Measurements from ENCODE around the gene PPP2R5C.

Gene PPP2R5C

DNA sequence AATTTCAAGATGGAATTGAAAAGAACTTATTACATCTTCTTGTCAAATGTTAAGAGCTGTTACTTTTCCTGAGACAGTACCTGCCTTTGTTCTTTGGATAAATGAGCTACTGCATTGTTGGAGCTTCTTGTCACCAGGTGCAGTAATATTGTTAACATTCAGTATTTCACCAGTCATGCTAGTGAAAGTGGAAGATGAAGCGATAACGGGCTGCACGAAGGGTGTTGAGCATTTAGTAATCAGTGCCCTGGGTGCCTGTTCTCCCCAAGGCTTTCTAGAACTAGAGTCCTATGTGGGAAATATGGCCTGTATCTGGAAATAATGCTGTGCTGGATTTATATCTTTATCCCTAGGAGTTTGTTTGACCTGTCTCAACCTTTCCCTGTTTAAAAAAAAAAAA lies 83.2 kb downstream of the PPP2R5C start:
- no peak for DNase-seq

DNA sequence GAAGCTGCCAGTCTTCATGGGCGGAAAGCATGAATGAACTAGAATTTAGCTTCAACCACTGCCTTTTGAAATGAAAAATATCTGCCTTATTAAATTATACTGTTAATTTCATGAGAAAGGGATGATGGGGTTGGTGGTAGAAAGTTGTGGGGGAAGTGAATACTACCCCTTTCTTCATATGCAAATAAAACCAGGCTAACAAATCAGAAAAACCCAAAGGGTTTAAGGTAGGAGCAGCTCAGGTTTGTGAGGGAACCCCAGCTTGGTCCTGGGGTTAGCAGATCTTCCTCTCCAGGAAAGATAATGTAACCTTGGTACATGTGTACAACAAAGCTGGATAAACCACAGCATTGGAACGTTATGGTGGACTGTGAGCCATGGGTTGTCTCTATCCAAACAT lies 84.0 kb downstream of the PPP2R5C start:
- no peak for DNase-seq

GRCh38 chr14:101845896-101846295 lies 84.4 kb downstream of the PPP2R5C start:
- DNase-seq: no peak

GRCh38 chr14:101849125-101849524 lies 87.6 kb downstream of the PPP2R5C start:
- no peak for DNase-seq

- DNase-seq: no peak
These were observed 88.1 kb downstream of the PPP2R5C start for GRCh38 chr14:101849640-101850039.

DNA sequence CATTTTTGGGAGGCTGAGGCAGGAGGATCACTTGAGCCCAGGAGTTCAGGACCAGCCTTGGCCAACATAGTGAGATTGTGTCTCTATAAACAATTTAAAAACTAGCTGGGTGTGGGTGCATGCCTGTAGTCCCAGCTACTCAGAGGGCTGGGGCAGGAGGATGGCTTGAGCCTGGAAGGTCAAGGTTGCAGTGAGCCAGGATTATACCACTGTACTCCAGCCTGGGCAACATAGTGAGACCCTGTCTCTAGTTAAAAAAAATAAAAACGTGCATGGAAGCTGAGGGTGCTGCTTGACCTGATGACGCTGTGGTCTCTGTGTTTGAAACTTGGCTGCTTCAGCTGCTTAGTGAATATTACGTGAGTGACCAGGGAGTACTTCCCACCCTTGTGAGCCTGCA lies 89.7 kb downstream of the PPP2R5C start:
- no peak for DNase-seq

DNA sequence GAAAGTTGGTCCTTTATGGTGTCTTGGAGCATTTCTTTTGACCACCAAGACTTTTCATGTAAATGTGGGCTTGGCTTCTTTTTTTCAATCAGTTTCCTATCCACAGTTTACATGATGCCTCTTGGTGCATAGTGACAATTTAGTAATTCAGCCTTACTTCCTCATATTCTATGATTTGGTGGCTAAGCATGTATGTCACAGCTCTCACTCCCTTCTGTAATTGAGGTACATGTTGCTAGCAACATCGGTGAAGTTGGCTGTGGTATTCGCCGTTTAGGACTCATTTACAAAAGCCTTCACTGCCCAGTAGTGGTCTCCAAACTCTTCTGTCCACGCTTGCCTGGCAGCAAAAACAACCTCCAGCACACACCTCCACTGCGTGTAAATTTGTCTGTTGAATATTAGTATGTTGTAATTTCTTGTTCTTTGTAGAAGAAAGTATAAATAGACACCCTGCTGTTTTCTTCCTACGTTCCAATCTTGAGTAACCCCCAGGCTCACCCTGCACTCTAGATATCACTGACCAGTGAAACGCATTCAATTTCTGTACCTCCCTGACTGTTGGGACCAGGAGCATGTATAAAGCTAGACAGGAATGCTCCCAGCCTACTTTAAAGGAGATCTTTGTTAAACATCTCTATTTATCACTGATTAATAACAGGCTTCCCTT lies 90.4 kb downstream of the PPP2R5C start:
- peak; percentile 68 for DNase-seq

GRCh38 chr14:101852785-101853184 lies 91.3 kb downstream of the PPP2R5C start:
- DNase-seq: no peak

- DNase-seq: peak; percentile 58
These were observed 92.0 kb downstream of the PPP2R5C start for GRCh38 chr14:101853455-101854018.

DNA sequence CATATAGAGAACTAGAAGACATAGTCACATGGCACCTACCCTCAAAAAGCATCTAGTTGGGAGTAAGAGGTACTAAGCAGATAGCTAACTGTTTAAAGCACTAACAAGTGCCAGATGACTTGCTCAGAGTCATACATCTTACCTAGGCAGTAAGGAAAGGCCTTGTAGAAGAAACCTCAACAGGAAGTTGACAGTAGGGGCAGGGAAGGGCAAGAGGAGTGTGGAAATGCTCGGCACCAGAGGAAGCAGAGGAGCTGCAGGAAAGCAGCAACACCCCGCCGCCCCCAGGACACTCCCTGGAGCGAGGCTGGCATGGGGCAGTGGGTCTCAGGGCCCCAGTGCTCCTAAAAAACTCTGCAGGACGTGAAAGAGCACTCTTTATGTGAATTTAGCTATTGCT lies 92.9 kb downstream of the PPP2R5C start:
- DNase-seq: peak; percentile 63

DNA sequence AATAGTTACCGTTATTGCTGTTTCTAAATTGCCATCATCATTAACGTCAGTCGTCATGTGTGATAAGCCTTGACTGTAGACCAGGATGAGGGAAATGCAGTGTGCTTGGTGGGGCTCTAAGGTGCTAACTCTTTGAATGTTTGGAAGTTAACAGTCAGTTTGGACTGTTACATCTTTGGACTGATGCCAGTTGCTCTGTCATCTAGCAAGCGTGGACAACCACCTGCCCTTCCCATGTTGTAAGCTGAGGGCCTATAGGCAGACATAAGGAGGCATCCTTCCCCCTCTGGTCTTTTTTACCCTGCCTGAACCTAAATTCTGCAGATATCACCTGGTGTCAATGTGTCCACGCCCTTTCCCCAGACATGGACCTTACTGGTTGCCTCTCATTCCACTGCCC lies 94.4 kb downstream of the PPP2R5C start:
- DNase-seq: no peak

- peak; percentile 65 for DNase-seq
These were observed 95.0 kb downstream of the PPP2R5C start for GRCh38 chr14:101856536-101856935.

- no peak for DNase-seq
These were observed 95.7 kb downstream of the PPP2R5C start for GRCh38 chr14:101857226-101857625.

DNA sequence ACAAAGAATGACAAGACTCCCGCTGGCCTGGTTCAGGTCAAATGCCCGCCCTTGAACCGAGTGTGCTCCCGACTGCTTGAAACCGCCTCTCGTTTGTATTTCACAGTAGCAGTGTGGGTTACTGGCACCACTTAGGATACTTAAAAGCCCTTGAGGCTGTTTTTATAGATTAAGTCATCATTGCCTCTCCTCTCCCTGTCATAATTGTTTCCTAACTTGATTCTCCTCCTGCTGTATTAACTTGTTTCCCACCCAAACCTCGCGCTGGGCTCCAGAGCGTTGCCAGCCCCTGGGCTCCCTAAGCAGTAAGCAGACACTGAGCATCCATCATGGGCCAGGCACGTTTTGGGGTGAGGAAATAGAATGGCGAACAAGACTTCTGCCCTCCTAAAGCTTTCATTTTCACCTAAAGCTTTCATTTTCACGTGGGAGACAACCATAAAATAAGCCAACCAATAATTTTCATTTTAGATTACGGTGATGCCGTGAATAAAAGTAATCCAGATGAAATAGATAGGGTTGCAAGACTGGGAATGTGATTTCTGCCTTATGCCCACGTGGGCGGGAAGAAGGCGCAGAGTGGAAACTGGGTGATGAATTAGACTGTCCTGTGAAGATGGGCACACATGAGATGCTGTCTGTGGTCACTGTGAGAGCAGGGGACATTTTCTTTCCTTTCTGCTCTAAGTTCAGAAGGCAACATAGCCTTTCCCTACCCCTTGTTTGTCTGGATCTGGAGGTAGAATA lies 97.5 kb downstream of the PPP2R5C start:
- DNase-seq: no peak

DNA sequence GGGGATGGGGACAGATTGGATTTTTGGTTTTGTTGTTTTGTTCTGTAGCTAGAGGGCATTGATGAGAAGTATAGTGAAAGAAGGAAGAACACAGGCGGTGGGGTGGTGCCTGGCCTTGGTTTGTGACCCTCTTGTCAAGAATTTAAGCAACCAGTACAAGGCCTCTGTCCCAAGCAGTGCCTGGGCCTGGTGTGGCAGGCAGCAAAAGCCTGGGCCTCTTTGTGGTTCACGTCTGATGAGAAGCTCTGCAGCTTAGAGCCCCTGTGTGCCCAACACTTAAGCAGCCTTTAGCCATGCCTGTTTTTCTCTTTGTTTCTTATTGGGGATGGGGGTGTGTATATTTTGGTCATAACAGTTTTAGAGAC lies 98.0 kb downstream of the PPP2R5C start:
- DNase-seq: no peak

DNA sequence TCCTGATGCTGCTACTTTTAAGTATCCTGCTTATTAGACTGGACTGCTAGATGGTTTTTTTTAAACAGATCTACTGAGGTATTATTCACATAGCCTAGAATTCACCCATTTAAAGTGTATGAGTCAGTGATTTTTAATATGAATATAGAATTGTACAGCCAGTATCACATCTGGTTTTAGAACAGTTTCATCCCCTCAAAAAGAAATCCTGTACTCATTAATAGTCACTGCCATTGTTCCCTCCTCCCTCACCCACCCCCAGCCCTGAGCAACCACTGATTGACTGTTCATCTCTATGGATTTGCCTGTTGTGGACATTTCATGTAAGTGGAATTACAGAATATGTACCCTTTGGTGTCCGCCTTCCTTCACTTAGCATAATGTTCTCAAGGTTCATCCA lies 98.4 kb downstream of the PPP2R5C start:
- DNase-seq: no peak

DNA sequence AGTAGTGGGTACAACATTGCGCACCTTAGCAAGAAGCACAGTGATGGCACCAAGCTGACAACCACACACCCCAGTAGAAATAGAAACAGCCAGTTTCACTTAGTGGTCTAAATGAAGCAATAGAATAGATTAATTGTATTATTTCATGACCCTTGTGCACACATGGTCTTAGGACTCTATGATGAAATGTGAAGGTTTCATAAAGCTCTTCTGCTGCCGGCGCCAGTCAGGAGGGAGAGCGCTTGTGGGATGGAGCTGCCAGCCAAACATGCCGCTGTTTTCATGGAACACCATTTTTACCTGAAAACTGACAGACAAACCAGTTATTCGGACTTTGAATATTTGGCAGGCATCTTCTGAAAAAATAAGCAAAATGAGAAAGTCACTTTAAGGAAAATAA lies 100.0 kb downstream of the PPP2R5C start:
- no peak for DNase-seq

- DNase-seq: no peak
These were observed 100.7 kb downstream of the PPP2R5C start for GRCh38 chr14:101862177-101862576.

DNA sequence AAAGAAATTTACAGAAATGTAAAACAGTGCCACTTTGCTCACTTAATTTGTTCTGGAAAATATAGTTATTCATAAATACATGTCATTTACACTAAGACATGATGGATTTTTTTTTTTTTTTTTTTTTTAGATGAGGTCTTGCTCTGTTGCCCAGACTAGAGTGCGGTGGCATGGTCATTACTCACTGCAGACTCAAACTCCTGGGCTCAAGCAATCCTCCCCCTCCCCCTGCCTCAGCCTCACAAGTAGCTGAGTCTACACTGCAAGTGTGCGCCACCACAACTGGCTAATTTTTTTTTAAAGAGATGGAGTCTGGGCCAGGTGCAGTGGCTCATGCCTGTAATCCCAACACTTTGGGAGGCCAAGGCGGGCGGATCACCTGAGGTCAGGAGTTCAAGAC lies 101.2 kb downstream of the PPP2R5C start:
- DNase-seq: no peak

- no peak for DNase-seq
These were observed 103.8 kb downstream of the PPP2R5C start for GRCh38 chr14:101865288-101865687.

DNA sequence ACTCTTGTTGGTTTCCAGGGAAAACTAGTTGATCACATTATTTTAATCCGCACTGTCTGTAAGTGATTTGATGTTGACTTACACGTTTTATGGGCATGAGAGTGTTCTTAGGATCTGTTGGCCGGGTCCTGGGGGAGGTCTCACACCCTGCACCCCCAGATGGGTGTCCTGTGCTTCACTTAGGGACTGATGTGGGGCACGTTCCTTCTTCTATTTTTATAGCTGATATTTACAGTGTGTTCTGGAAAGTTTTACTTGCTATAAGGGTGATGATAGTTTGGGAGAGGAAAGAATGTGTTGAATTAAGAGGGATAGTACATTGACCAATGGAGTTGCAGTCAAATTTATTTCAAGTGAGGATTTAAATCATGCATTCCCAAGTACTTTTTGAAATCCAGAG lies 106.3 kb downstream of the PPP2R5C start:
- no peak for DNase-seq

DNA sequence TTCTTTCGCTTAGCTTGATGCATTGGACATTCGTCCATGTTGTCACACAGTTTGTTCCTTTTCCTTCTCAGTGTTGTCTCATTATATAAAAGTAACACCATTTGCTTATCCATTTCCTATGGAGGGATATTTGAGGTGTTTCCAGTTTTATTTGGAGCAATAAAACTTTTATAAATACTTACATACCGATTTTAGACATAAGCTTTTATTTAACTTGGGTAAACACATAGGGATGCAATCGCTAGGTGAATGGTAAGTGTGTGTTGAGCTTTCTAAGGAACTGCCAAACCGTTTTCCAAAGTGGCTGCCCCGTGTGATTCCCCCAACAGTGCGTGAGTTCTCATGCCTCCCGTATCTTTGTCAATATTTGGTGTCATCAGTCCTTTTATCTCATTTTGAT lies 107.7 kb downstream of the PPP2R5C start:
- DNase-seq: no peak

DNA sequence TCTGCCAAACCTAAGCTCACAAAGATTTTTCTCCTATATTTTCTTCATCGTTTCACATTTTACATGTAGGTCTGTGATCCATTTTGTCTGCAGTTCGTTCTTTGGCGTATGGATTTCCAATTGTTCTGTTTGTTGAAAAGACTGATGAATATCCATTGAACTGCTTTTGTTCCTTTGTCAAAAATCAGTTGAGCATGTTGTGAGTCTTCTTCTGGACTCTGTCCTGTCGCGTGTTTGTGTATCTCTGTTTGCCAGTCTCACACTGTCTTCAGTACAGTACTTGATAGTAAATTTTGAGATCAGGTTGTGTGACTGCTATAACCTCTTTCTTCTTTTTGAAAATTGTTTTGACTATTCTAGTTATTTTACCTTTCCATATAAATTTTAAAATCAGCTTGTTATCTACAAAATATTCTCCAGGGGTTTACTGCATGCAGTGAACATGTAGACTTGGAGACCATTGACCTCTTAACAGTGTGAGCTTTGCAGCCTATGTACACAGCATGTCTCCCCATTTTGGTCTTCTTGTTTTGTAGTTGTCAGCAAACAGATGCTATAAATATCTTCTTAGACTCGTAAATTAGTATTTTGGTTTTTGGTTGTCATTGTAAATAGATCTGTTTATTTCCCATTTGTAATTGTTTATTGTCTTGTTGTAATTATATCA lies 108.9 kb downstream of the PPP2R5C start:
- DNase-seq: no peak

DNA sequence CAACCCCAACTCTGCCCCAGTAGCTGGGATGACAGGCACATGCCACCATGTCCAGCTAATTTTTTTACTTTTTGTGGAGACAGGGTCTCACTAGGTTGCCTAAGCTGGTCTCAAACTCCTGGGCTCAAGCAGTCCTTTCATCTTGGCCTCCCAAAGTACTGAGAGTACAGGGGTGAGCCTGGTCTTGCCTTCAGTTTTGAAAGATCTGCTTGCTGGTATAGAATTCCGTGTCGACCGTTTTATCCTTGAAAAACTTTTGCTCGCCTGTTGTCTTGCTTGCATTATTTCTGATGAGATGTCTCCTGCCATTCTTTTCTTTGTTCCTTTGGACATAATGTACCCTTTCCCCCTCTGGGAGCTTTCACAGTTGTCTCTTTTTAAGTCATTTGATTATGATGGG lies 110.8 kb downstream of the PPP2R5C start:
- DNase-seq: no peak
